ENCODE data around the gene MRPS7. TPM values are rescaled to one million over a fixed set of nuclear protein-coding genes. Genes with fewer than 3 reads are reported as not detected.

MRPS7 gene
- total and polyA plus RNA-seq, 8 donors, result 41.0 to 70.4 (median 58.0) TPM

- peaks cover 0 to 14% of the 10 kb centered on the region in 2 donors for H3K4me1 ChIP-seq
- no peak overlapping the region for H3K27ac ChIP-seq
- ATAC-seq (no peak), DNase-seq (no peak)
- TF ChIP-seq, protein P1, sequence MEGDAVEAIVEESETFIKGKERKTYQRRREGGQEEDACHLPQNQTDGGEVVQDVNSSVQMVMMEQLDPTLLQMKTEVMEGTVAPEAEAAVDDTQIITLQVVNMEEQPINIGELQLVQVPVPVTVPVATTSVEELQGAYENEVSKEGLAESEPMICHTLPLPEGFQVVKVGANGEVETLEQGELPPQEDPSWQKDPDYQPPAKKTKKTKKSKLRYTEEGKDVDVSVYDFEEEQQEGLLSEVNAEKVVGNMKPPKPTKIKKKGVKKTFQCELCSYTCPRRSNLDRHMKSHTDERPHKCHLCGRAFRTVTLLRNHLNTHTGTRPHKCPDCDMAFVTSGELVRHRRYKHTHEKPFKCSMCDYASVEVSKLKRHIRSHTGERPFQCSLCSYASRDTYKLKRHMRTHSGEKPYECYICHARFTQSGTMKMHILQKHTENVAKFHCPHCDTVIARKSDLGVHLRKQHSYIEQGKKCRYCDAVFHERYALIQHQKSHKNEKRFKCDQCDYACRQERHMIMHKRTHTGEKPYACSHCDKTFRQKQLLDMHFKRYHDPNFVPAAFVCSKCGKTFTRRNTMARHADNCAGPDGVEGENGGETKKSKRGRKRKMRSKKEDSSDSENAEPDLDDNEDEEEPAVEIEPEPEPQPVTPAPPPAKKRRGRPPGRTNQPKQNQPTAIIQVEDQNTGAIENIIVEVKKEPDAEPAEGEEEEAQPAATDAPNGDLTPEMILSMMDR (IDR thresholded peaks at IDR 0.05), result no peak
- H3K27me3 ChIP-seq, result no peaks in the 10 kb centered on the region
- no peaks in the 10 kb centered on the region for H3K9me3 ChIP-seq
- intact Hi-C loops (cut with DNase I), result no loop called here
- no peak overlapping the region for H3K4me3 ChIP-seq
- peaks cover 9 to 92% of the 10 kb centered on the region in 2 donors for H3K36me3 ChIP-seq
These were observed 19.1 kb upstream of the MRPS7 start for GRCh38 chr17:75242461-75243042.

GRCh38 chr17:75244133-75244866 lies 17.4 kb upstream of the MRPS7 start:
- ATAC-seq (peak; percentile 7), DNase-seq (no peak)
- H3K27me3 ChIP-seq, result no peaks in the 10 kb centered on the region
- intact Hi-C loops (cut with DNase I), result no loop called here
- no peak overlapping the region for H3K27ac ChIP-seq
- TF ChIP-seq, protein P1 (IDR thresholded peaks at IDR 0.05), result no peak
- H3K4me1 ChIP-seq, result peaks cover 0 to 11% of the 10 kb centered on the region in 2 donors
- H3K9me3 ChIP-seq, result no peaks in the 10 kb centered on the region
- H3K36me3 ChIP-seq, result peaks cover 9 to 80% of the 10 kb centered on the region in 2 donors
- no peak overlapping the region for H3K4me3 ChIP-seq

DNA sequence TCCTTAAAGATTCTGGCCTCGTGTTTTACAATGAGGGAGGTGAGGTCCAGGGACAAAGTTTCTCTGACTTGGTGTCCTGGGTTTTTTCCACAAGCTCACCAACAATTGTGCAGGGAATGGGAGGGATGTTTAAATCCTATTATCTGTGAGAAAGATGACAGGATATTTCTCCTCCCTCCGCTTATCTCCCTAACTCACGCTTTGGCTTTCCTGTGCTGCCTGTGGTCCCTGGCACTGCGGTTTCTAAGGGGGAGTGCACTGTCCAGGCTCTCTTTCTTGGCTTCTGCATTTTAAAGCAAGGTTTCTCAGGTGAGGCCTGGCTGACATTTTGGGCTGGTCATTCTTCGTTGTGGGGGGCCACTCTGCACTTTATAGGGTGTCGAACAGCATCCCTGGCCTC lies 16.7 kb upstream of the MRPS7 start:
- Histone ChIP-seq H3K4me3 (no peak overlapping the region), H3K9me3 (no peaks in the 10 kb centered on the region), H3K27me3 (no peaks in the 10 kb centered on the region), H3K27ac (no peak overlapping the region), H3K4me1 (peaks cover 0 to 17% of the 10 kb centered on the region in 2 donors), H3K36me3 (peaks cover 9 to 73% of the 10 kb centered on the region in 2 donors)
- ATAC-seq (no peak), DNase-seq (no peak)
- intact Hi-C loops (cut with DNase I), result no loop called here
- TF ChIP-seq, protein P1 (IDR thresholded peaks at IDR 0.05), result no peak

GRCh38 chr17:75246404-75246803 lies 15.3 kb upstream of the MRPS7 start:
- H3K36me3 ChIP-seq, result peaks cover 9 to 59% of the 10 kb centered on the region in 2 donors
- ATAC-seq (no peak), DNase-seq (no peak)
- peaks cover 0 to 31% of the 10 kb centered on the region in 2 donors for H3K4me1 ChIP-seq
- no peak overlapping the region for H3K27ac ChIP-seq
- no peaks in the 10 kb centered on the region for H3K9me3 ChIP-seq
- H3K27me3 ChIP-seq, result no peaks in the 10 kb centered on the region
- TF ChIP-seq, protein P1 (IDR thresholded peaks at IDR 0.05), result no peak
- intact Hi-C loops (cut with DNase I), result no loop called here
- H3K4me3 ChIP-seq, result no peak overlapping the region

DNA sequence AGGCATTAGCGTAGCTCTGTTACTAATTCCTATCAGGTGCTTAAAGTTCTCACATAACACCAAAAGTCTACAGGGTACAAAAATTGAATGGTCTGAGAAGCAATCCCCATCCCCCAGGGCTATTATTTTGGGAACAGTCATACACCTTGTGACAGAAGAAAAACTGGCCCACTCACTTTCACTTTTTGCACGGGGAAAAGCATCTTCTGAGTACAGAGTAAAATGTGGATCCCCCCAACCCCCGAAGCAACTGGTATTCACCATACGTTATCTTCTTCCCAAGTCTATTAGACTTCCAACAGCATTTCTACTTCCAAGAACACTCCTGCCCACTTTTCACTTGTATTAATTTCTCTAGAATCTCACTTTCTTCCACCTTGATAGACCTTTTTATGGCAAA lies 12.1 kb upstream of the MRPS7 start:
- Histone ChIP-seq H3K4me3 (no peak overlapping the region), H3K36me3 (peaks cover 3 to 28% of the 10 kb centered on the region in 2 donors), H3K27ac (no peak overlapping the region), H3K9me3 (no peaks in the 10 kb centered on the region), H3K27me3 (no peaks in the 10 kb centered on the region), H3K4me1 (peaks cover 0 to 33% of the 10 kb centered on the region in 2 donors)
- ATAC-seq, result no peak
- no peak for DNase-seq
- TF ChIP-seq, protein P1 (IDR thresholded peaks at IDR 0.05), result no peak
- intact Hi-C loops (cut with DNase I), result no loop called here
